ENCODE measurements around the gene ATXN1.

Gene ATXN1

DNA sequence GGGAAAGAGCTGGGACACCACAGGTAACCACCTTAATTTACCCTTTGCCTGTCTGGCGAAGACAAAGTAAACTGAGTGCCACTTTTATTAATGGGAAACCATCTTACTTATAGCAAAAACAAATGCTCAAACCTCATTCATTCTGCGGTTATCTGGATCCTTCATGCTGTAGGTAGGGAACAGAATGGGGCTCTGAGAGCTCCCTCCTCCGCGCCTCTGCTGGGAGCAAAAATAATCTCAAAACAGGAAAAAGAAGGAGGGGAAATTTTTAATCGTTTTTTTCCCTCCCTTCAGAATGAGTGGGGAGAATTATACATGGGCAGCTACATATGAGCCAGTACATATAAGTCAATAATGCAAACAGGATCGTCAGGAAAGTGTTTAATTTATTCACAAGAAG, 345.6 kb downstream of the ATXN1 start:
- H3K4me1 ChIP-seq (ENCODE audit: low read depth, poor library complexity, severe bottlenecking): peaks cover 18% of the 10 kb centered on the region
- no peak overlapping the region for H2AFZ ChIP-seq (ENCODE audit: low read depth)
- H3K36me3 ChIP-seq (ENCODE audit: insufficient read depth): no peaks in the 10 kb centered on the region
- no peaks in the 10 kb centered on the region for H4K20me1 ChIP-seq (ENCODE audit: insufficient read depth)
- TF ChIP-seq, protein P1, sequence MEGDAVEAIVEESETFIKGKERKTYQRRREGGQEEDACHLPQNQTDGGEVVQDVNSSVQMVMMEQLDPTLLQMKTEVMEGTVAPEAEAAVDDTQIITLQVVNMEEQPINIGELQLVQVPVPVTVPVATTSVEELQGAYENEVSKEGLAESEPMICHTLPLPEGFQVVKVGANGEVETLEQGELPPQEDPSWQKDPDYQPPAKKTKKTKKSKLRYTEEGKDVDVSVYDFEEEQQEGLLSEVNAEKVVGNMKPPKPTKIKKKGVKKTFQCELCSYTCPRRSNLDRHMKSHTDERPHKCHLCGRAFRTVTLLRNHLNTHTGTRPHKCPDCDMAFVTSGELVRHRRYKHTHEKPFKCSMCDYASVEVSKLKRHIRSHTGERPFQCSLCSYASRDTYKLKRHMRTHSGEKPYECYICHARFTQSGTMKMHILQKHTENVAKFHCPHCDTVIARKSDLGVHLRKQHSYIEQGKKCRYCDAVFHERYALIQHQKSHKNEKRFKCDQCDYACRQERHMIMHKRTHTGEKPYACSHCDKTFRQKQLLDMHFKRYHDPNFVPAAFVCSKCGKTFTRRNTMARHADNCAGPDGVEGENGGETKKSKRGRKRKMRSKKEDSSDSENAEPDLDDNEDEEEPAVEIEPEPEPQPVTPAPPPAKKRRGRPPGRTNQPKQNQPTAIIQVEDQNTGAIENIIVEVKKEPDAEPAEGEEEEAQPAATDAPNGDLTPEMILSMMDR (conservative IDR thresholded peaks at IDR 0.05; ENCODE audit: low read depth, low read length): no peak
- no peaks in the 10 kb centered on the region for H3K79me2 ChIP-seq (ENCODE audit: insufficient read depth, low read depth)
- no peak overlapping the region for H3K4me3 ChIP-seq (IDR thresholded peaks at IDR 0.05; ENCODE audit: insufficient read depth, low read depth, low read length)
- H3K27me3 ChIP-seq (ENCODE audit: insufficient read depth, low read depth): no peaks in the 10 kb centered on the region
- H3K9ac ChIP-seq: no peak overlapping the region
- H3K27ac ChIP-seq: no peak overlapping the region
- no peak overlapping the region for H3K4me2 ChIP-seq

DNA sequence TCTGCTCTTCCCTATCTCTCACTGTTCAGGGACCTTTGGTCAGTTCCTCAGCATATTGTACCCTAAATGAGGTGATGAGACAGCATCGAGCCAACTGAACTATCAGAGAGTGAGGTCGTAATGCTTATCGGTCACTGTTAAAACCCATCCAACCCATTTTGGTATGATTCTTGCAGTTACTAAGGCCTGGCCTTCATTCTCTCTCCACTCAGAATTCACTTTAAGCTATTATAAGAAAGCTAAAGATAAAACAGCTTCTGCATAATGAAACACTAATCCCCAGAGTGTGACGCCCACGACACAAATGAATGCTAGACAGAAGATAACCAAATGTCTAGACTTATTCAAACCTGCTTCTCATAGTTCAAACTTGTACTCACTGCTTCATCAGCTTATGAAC, 347.1 kb downstream of the ATXN1 start:
- Histone ChIP-seq H3K27ac (no peak overlapping the region), H3K4me2 (no peak overlapping the region), H3K79me2 (ENCODE audit: insufficient read depth, low read depth) (no peaks in the 10 kb centered on the region), H4K20me1 (ENCODE audit: insufficient read depth) (no peaks in the 10 kb centered on the region), H3K9ac (no peak overlapping the region), H3K27me3 (ENCODE audit: insufficient read depth, low read depth) (no peaks in the 10 kb centered on the region), H3K36me3 (ENCODE audit: insufficient read depth) (no peaks in the 10 kb centered on the region), H3K4me3 (IDR thresholded peaks at IDR 0.05; ENCODE audit: insufficient read depth, low read depth, low read length) (no peak overlapping the region), H3K4me1 (ENCODE audit: low read depth, poor library complexity, severe bottlenecking) (peaks cover 3% of the 10 kb centered on the region), H2AFZ (ENCODE audit: low read depth) (no peak overlapping the region)
- TF ChIP-seq, protein P1 (conservative IDR thresholded peaks at IDR 0.05; ENCODE audit: low read depth, low read length): no peak

DNA sequence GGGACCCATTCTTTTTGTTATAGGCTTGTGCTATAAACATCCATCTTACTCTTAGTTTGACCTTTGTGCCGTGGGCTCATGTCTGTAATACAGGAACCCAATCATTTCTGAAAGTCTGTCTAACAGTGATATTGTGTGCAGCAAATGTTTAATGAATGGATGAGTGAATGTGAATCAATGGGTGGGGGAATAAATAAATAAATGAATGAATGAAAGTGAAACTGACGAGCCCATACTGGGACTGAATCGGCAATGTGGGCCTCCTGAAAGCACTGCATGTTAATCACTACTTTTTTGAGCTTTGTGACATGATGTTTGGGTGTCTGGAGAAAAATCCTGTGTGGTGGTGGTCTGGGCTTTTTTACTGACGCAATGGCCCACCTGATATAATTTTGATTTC, 347.9 kb downstream of the ATXN1 start:
- Histone ChIP-seq H2AFZ (ENCODE audit: low read depth) (no peak overlapping the region), H3K36me3 (ENCODE audit: insufficient read depth) (no peaks in the 10 kb centered on the region), H3K4me3 (IDR thresholded peaks at IDR 0.05; ENCODE audit: insufficient read depth, low read depth, low read length) (no peak overlapping the region), H4K20me1 (ENCODE audit: insufficient read depth) (no peaks in the 10 kb centered on the region), H3K27me3 (ENCODE audit: insufficient read depth, low read depth) (no peaks in the 10 kb centered on the region), H3K9ac (no peak overlapping the region), H3K4me1 (ENCODE audit: low read depth, poor library complexity, severe bottlenecking) (no peaks in the 10 kb centered on the region), H3K27ac (no peak overlapping the region), H3K79me2 (ENCODE audit: insufficient read depth, low read depth) (no peaks in the 10 kb centered on the region), H3K4me2 (no peak overlapping the region)
- TF ChIP-seq, protein P1 (conservative IDR thresholded peaks at IDR 0.05; ENCODE audit: low read depth, low read length): no peak

DNA sequence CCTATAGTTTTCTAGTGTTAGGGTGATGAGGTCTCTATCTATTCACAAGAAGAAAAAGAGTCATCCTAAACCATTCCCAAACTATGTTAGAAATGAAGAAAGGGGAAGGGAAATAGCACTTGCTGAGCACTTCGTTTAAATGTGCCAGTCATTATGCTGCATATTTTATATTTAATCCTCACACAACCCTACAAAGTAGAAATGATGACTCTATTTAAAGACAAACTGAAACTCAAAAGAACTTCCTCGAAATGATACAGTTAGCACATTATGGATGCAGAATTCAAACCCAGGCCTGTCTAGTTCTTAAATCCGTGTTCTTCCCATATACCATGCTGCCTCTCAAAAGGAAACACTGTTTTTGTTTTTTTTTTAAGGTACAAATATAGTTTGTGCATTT, 348.3 kb downstream of the ATXN1 start:
- TF ChIP-seq, protein P1 (conservative IDR thresholded peaks at IDR 0.05; ENCODE audit: low read depth, low read length): no peak
- no peaks in the 10 kb centered on the region for H4K20me1 ChIP-seq (ENCODE audit: insufficient read depth)
- H3K4me2 ChIP-seq: no peak overlapping the region
- no peak overlapping the region for H3K4me3 ChIP-seq (IDR thresholded peaks at IDR 0.05; ENCODE audit: insufficient read depth, low read depth, low read length)
- H2AFZ ChIP-seq (ENCODE audit: low read depth): no peak overlapping the region
- no peaks in the 10 kb centered on the region for H3K36me3 ChIP-seq (ENCODE audit: insufficient read depth)
- no peak overlapping the region for H3K27ac ChIP-seq
- H3K27me3 ChIP-seq (ENCODE audit: insufficient read depth, low read depth): no peaks in the 10 kb centered on the region
- H3K79me2 ChIP-seq (ENCODE audit: insufficient read depth, low read depth): no peaks in the 10 kb centered on the region
- H3K9ac ChIP-seq: no peak overlapping the region
- no peaks in the 10 kb centered on the region for H3K4me1 ChIP-seq (ENCODE audit: low read depth, poor library complexity, severe bottlenecking)

All from KMS-11 (cell line).